VCaP (cell line): ENCODE measurements around the gene ZBTB20.

Source experiments
- H3K27ac ChIP-seq: fragments of 450-650 bp; 2 replicates; pipeline ENCODE4 v1.5.1; 2017
- CTCF ChIP-seq: fragments of 450-650 bp; conservative IDR thresholded peaks from 2 replicates; pipeline ENCODE4 v1.5.1; 2017; ENCODE audit warnings: mild to moderate bottlenecking, moderate library complexity

Gene ZBTB20

GRCh38 chr3:114758831-114759699 lies 388.0 kb downstream of the ZBTB20 start:
- no peak overlapping the region for H3K27ac ChIP-seq
- no peak for TF ChIP-seq CTCF

GRCh38 chr3:114756506-114757279 lies 390.4 kb downstream of the ZBTB20 start:
- H3K27ac ChIP-seq: no peak overlapping the region
- TF ChIP-seq CTCF: no peak

GRCh38 chr3:114746502-114746901 lies 400.6 kb downstream of the ZBTB20 start:
- no peak for TF ChIP-seq CTCF
- no peak overlapping the region for H3K27ac ChIP-seq

GRCh38 chr3:114745322-114746240 lies 401.5 kb downstream of the ZBTB20 start:
- no peak overlapping the region for H3K27ac ChIP-seq
- TF ChIP-seq CTCF: no peak

GRCh38 chr3:114743746-114744485 lies 403.2 kb downstream of the ZBTB20 start:
- no peak for TF ChIP-seq CTCF
- no peak overlapping the region for H3K27ac ChIP-seq

- no peak overlapping the region for H3K27ac ChIP-seq
- TF ChIP-seq CTCF: no peak
Observed at GRCh38 chr3:114741066-114741465, 406.0 kb downstream of the ZBTB20 start.
